SU-DHL-6 (cell line): ENCODE measurements around the gene COL4A3.

Source experiments
- H2AFZ ChIP-seq: fragments of 200-600 bp; sonication (generic); 2 replicates; pipeline ENCODE4 v1.6.1; 2014; ENCODE audit warnings: low read depth, mild to moderate bottlenecking, moderate library complexity, mixed read lengths, antibody characterized with exemption, low read length; ENCODE audit not compliant: severe bottlenecking
- H3F3A ChIP-seq: fragments of 200-600 bp; shearing (Covaris generic); 2 replicates; pipeline ENCODE4 v1.6.0; 2016; ENCODE audit warnings: antibody characterized with exemption, mild to moderate bottlenecking; ENCODE audit not compliant: insufficient read depth
- H3K27ac ChIP-seq: fragments of 200-600 bp; sonication (generic); 2 replicates; pipeline ENCODE4 v1.5.1; 2016; ENCODE audit warnings: low read depth, mild to moderate bottlenecking, low read length, moderate library complexity, mixed read lengths
- H3K27me3 ChIP-seq: fragments of 200-600 bp; sonication (generic), shearing (Covaris generic); 2 replicates; pipeline ENCODE4 v1.6.0; 2014; ENCODE audit warnings: mild to moderate bottlenecking, low read length
- H3K36me3 ChIP-seq: fragments of 200-600 bp; sonication (generic); 2 replicates; pipeline ENCODE4 v1.6.1; 2014; ENCODE audit warnings: mild to moderate bottlenecking, low read length, mixed read lengths
- H3K4me2 ChIP-seq: fragments of 300-600, 200-600 bp; shearing (Covaris generic), sonication (generic); 2 replicates; pipeline ENCODE4 v1.6.0; 2014; ENCODE audit warnings: low read length, low read depth, mild to moderate bottlenecking; ENCODE audit not compliant: poor library complexity, severe bottlenecking
- H3K4me3 ChIP-seq: fragments of 200-600 bp; sonication (generic); 2 replicates; pipeline ENCODE4 v1.5.1; 2014; ENCODE audit warnings: antibody characterized with exemption, low read length, mild to moderate bottlenecking, mixed read lengths; ENCODE audit not compliant: insufficient read depth, poor library complexity, severe bottlenecking
- H3K79me2 ChIP-seq: fragments of 200-600 bp; sonication (generic); 2 replicates; pipeline ENCODE4 v1.6.1; 2014; ENCODE audit warnings: mild to moderate bottlenecking, low read length, moderate library complexity; ENCODE audit not compliant: insufficient read depth
- H3K9ac ChIP-seq: fragments of 200-600 bp; sonication (generic); 2 replicates; pipeline ENCODE4 v1.7.0; 2014; ENCODE audit warnings: mild to moderate bottlenecking, low read length
- H3K9me2 ChIP-seq: fragments of 200-600 bp; sonication (generic); replicated peaks from 2 replicates; pipeline ENCODE4 v1.6.1; 2014; ENCODE audit warnings: low read length; ENCODE audit not compliant: insufficient read depth
- H3K9me3 ChIP-seq: fragments of 200-600 bp; sonication (generic); 2 replicates; pipeline ENCODE4 v1.6.1; 2014; ENCODE audit warnings: low read length, mixed read lengths; ENCODE audit not compliant: insufficient read depth
- H4K20me1 ChIP-seq: fragments of 200-600 bp; sonication (generic); 2 replicates; pipeline ENCODE4 v1.6.1; 2014; ENCODE audit warnings: low read depth, mild to moderate bottlenecking, antibody characterized with exemption, low read length, moderate library complexity, mixed read lengths
- EZH2phosphoT487 ChIP-seq: fragments of 200-600 bp; sonication (generic), shearing (Covaris generic); conservative IDR thresholded peaks from 2 replicates; pipeline ENCODE4 v1.6.1; 2018; ENCODE audit warnings: mild to moderate bottlenecking, antibody characterized with exemption, low read length, moderate library complexity, mixed read lengths
- TF ChIP-seq, protein P1 (sequence below): fragments of 200-600 bp; sonication (generic); IDR thresholded peaks from one replicate; pipeline ENCODE4 v1.5.1; 2017; ENCODE audit warnings: antibody characterized with exemption, mild to moderate bottlenecking, low read length, moderate library complexity; ENCODE audit not compliant: insufficient read depth, poor library complexity, severe bottlenecking

COL4A3 gene

DNA sequence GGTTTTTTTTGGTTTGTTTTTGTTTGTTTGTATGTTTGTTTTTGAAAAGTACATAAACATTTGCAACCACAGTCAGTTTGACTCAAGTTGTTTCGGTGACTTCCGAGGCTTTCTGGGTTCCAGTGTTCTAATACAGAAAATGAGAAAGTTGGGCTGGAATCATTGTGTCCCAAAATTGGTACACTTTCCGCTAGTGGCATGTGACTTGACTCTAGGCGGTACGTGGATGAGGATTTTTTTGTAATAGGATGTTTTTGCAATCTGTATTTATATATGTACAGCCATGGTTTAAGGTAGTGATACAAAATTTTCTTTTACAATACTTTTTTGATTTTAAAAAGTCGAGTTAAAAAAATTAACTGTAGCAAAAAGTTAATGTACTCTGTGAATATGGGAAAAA lies 162.4 kb downstream of the COL4A3 start:
- H2AFZ ChIP-seq = no peak overlapping the region
- no peaks in the 10 kb centered on the region for H3K9me3 ChIP-seq
- peaks cover 17% of the 10 kb centered on the region; the same call in 1 of the 2 replicates for H3K36me3 ChIP-seq
- no peaks in the 10 kb centered on the region for H3K27me3 ChIP-seq
- H3K4me2 ChIP-seq = peak overlapping the region; percentile 78
- TF ChIP-seq EZH2phosphoT487 = no peak
- TF ChIP-seq, protein P1, sequence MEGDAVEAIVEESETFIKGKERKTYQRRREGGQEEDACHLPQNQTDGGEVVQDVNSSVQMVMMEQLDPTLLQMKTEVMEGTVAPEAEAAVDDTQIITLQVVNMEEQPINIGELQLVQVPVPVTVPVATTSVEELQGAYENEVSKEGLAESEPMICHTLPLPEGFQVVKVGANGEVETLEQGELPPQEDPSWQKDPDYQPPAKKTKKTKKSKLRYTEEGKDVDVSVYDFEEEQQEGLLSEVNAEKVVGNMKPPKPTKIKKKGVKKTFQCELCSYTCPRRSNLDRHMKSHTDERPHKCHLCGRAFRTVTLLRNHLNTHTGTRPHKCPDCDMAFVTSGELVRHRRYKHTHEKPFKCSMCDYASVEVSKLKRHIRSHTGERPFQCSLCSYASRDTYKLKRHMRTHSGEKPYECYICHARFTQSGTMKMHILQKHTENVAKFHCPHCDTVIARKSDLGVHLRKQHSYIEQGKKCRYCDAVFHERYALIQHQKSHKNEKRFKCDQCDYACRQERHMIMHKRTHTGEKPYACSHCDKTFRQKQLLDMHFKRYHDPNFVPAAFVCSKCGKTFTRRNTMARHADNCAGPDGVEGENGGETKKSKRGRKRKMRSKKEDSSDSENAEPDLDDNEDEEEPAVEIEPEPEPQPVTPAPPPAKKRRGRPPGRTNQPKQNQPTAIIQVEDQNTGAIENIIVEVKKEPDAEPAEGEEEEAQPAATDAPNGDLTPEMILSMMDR = no peak
- H3F3A ChIP-seq = no peaks in the 10 kb centered on the region; the same call in 1 of the 2 replicates
- peaks cover 54% of the 10 kb centered on the region for H3K79me2 ChIP-seq
- H3K4me3 ChIP-seq = peak overlapping the region; percentile 90
- no peaks in the 10 kb centered on the region for H4K20me1 ChIP-seq
- H3K9me2 ChIP-seq = no peaks in the 10 kb centered on the region
- no peak overlapping the region; the same call in 1 of the 2 replicates for H3K27ac ChIP-seq
- peak overlapping the region; percentile 92 for H3K9ac ChIP-seq

DNA sequence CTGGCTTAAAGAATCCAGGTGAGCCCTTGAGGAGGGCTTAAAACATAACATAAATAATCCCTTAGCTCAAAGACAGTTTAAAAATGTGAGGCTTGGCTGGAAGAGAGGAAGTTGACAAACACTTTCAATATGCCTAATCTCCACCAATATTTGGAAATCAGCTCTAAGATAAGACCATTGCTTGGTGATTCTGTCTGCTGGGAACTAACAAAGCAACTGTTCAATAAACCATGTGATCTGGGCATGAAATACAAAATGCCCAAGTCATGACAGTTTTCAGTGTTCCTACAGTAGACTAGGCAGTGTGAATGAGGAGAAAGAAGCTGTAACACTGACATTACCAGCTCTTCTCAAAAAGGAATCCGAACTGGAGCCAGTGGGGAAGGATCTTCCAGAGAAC lies 171.3 kb downstream of the COL4A3 start:
- Histone ChIP-seq H3K9me2 (no peaks in the 10 kb centered on the region), H3K36me3 (peaks cover 35% of the 10 kb centered on the region), H3K4me3 (no peak overlapping the region), H4K20me1 (no peaks in the 10 kb centered on the region), H3K9me3 (no peaks in the 10 kb centered on the region), H3F3A (0 out of 2 replicates have a peak, but pooled peaks cover 4% of the 10 kb centered on the region), H3K27ac (no peak overlapping the region), H3K4me2 (no peak overlapping the region), H3K79me2 (no peaks in the 10 kb centered on the region; the same call in none of the 2 replicates), H3K9ac (no peak overlapping the region), H3K27me3 (no peaks in the 10 kb centered on the region), H2AFZ (no peak overlapping the region)
- TF ChIP-seq EZH2phosphoT487 = no peak
- TF ChIP-seq, protein P1 = no peak

DNA sequence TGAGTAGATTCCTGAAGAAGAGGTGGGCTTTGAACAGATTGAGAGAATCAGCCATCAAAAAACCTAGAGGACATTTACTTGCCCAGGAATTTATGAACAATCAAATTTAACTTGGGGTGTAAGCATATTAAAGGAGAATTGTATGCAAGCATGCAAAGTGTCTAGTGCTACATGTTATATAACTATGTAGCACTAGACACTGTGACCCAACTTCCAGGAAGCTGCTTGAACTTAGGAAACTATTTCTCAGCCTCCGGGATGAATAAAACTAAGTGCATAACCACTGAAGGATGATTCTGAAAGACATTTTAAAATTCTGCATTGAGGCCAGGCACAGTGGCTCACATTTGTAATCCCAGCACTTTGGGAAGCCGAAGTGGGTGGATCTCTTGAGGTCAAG lies 173.0 kb downstream of the COL4A3 start:
- H3F3A ChIP-seq = peaks cover 12% of the 10 kb centered on the region
- no peaks in the 10 kb centered on the region for H3K27me3 ChIP-seq
- no peak overlapping the region for H2AFZ ChIP-seq
- H3K9me2 ChIP-seq = no peaks in the 10 kb centered on the region
- TF ChIP-seq, protein P1 = no peak
- TF ChIP-seq EZH2phosphoT487 = no peak
- no peak overlapping the region for H3K27ac ChIP-seq
- H3K9ac ChIP-seq = no peak overlapping the region
- H3K4me3 ChIP-seq = no peak overlapping the region
- no peaks in the 10 kb centered on the region for H4K20me1 ChIP-seq
- H3K36me3 ChIP-seq = peaks cover 42% of the 10 kb centered on the region
- H3K79me2 ChIP-seq = no peaks in the 10 kb centered on the region; the same call in none of the 2 replicates
- H3K9me3 ChIP-seq = no peaks in the 10 kb centered on the region
- H3K4me2 ChIP-seq = no peak overlapping the region
